HG03521 (cell line): Measurements from ENCODE around the gene ALDOC.
A peak's percentile ranks its signal among the peaks of the same experiment; 100 is the strongest.
"Not testable (repeated sequence)": the region's sequence is repeated elsewhere in the genome, so short reads cannot be mapped to it uniquely, and the experiment has no call there.

Experiments
- ATAC-seq: cut with Tn5 transposase; IDR thresholded peaks from one replicate; pipeline ENCODE4 v1.9.1; 2021; ENCODE audit warnings: mild to moderate bottlenecking, moderate library complexity; ENCODE audit not compliant: unreplicated experiment

The ALDOC gene

GRCh38 chr17:28576758-28577465 lies at the start of gene ALDOC:
Gene ALDOC (minus strand): TSS chr17:28576895. CDS start chr17:28575532, 1,363 bp downstream.
- peak; percentile 83 for ATAC-seq

- no peak for ATAC-seq
Observed at GRCh38 chr17:28624148-28624547, 47.5 kb upstream of the ALDOC start.

- ATAC-seq: no peak
Observed at GRCh38 chr17:28623696-28624095, 47.0 kb upstream of the ALDOC start.

- no peak for ATAC-seq
Observed at GRCh38 chr17:28622186-28622585, 45.5 kb upstream of the ALDOC start.

- ATAC-seq: no peak
Observed at GRCh38 chr17:28620010-28620409, 43.3 kb upstream of the ALDOC start.

- ATAC-seq: no peak
Observed at GRCh38 chr17:28618464-28618863, 41.8 kb upstream of the ALDOC start.

GRCh38 chr17:28616281-28616680 lies 39.6 kb upstream of the ALDOC start:
- no peak for ATAC-seq

GRCh38 chr17:28615260-28615940 lies 38.7 kb upstream of the ALDOC start:
- no peak for ATAC-seq

- ATAC-seq: no peak
Observed at GRCh38 chr17:28613931-28614381, 37.3 kb upstream of the ALDOC start, which contains the start of gene RSKR. Gene RSKR (minus strand): TSS chr17:28614185. CDS start chr17:28614161, 24 bp downstream.

- no peak for ATAC-seq
Observed at GRCh38 chr17:28612936-28613872, 36.5 kb upstream of the ALDOC start.

- ATAC-seq: no peak
Observed at GRCh38 chr17:28612531-28612930, 35.8 kb upstream of the ALDOC start.

- ATAC-seq: no peak
Observed at GRCh38 chr17:28610376-28610775, 33.7 kb upstream of the ALDOC start.

- ATAC-seq: not testable (repeated sequence)
Observed at GRCh38 chr17:28604031-28604430, 27.3 kb upstream of the ALDOC start.

- peak; percentile 32 for ATAC-seq
Observed at GRCh38 chr17:28599311-28600184, 22.9 kb upstream of the ALDOC start.

- peak; percentile 79 for ATAC-seq
Observed at GRCh38 chr17:28598799-28599310, 22.2 kb upstream of the ALDOC start, which contains the start of gene SPAG5. Gene SPAG5 (minus strand): TSS chr17:28599025. CDS start chr17:28598946, 79 bp downstream.

GRCh38 chr17:28598389-28598788 lies 21.7 kb upstream of the ALDOC start:
- ATAC-seq: no peak

- ATAC-seq: no peak
Observed at GRCh38 chr17:28597606-28598383, 21.1 kb upstream of the ALDOC start.

GRCh38 chr17:28592260-28592659 lies 15.6 kb upstream of the ALDOC start:
- ATAC-seq: no peak

GRCh38 chr17:28585851-28586250 lies 9.2 kb upstream of the ALDOC start:
- ATAC-seq: no peak
